ENCODE measurements around the gene DHRSX.

DNA sequence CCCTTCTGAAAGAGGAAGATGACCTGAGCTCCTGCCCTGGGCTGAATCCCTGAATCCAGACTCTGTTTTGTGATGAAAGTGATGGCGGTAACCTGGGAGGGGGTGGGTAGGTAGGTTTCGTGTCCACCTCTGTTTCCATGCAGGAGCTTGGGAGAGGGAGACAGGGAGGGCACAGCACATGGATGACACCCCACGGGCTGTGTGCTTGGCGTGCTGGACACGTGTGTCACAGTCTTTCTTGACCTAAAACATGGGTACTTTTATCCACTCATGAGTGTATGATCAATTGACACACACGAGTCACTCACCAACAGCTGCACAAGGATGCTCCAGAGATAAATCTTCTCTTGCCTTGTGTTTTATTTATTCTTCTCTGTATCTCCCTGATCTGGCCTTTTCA lies 111.5 kb downstream of the DHRSX start:
- TF ChIP-seq, protein P1, sequence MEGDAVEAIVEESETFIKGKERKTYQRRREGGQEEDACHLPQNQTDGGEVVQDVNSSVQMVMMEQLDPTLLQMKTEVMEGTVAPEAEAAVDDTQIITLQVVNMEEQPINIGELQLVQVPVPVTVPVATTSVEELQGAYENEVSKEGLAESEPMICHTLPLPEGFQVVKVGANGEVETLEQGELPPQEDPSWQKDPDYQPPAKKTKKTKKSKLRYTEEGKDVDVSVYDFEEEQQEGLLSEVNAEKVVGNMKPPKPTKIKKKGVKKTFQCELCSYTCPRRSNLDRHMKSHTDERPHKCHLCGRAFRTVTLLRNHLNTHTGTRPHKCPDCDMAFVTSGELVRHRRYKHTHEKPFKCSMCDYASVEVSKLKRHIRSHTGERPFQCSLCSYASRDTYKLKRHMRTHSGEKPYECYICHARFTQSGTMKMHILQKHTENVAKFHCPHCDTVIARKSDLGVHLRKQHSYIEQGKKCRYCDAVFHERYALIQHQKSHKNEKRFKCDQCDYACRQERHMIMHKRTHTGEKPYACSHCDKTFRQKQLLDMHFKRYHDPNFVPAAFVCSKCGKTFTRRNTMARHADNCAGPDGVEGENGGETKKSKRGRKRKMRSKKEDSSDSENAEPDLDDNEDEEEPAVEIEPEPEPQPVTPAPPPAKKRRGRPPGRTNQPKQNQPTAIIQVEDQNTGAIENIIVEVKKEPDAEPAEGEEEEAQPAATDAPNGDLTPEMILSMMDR (IDR thresholded peaks at IDR 0.05), result no peak
- TF ChIP-seq EZH2 (IDR thresholded peaks at IDR 0.05; ENCODE audit: borderline replicate concordance, insufficient read depth, low read depth, low read length, poor library complexity, severe bottlenecking), result no peak
